Skeletal muscle satellite cell (primary cell): ENCODE data around the gene MID1.

Experiments
- H3K27me3 ChIP-seq: 2 replicates; pipeline ENCODE4 v1.7.0; 2013; ENCODE audit warnings: low read length; ENCODE audit not compliant: control insufficient read depth, insufficient read depth
- H3K36me3 ChIP-seq: 2 replicates; pipeline ENCODE4 v1.7.0; 2013; ENCODE audit warnings: mild to moderate bottlenecking, control low read depth, low read length; ENCODE audit not compliant: insufficient read depth
- H3K4me1 ChIP-seq: 2 replicates; pipeline ENCODE4 v1.7.0; 2013; ENCODE audit warnings: low read length; ENCODE audit not compliant: control insufficient read depth, insufficient read depth
- H3K4me2 ChIP-seq: 2 replicates; pipeline ENCODE4 v1.7.0; 2013; ENCODE audit warnings: mild to moderate bottlenecking, low read length
- H3K4me3 ChIP-seq: 2 replicates; pipeline ENCODE4 v1.7.0; 2013; ENCODE audit warnings: low read length
- H3K9ac ChIP-seq: 2 replicates; pipeline ENCODE4 v1.7.0; 2013; ENCODE audit warnings: mild to moderate bottlenecking, low read depth, low read length, moderate library complexity
- H3K9me3 ChIP-seq: replicated peaks from 2 replicates; pipeline ENCODE4 v1.7.0; 2013; ENCODE audit warnings: mild to moderate bottlenecking, control low read depth, low read length

Gene MID1

DNA sequence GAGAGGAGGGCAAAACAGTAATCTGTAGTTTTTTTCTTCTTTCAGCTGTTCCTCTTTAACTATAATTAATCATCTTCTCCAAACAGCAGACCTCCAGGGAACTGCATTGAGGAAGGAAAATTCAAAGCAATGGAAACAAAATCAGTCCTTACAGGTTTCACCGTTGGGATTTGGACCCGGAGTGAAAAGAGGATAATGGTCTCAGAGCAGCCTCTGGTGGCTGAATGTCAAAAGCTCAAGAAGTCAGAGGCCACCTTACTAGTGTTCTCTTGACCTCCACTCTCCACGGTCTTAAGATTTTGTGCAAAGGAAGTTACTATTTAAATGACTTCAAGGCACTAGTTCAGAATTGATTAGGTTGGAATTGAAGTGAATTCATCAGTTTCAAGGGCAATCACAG lies 16.0 kb upstream of the MID1 start:
- no peaks in the 10 kb centered on the region for H3K36me3 ChIP-seq
- H3K9ac ChIP-seq, result peak overlapping the region; percentile 68
- H3K9me3 ChIP-seq, result no peaks in the 10 kb centered on the region
- H3K4me1 ChIP-seq, result peaks cover 30% of the 10 kb centered on the region
- H3K4me3 ChIP-seq, result peak overlapping the region; percentile 7
- H3K4me2 ChIP-seq, result peak overlapping the region; percentile 69
- H3K27me3 ChIP-seq, result no peaks in the 10 kb centered on the region

DNA sequence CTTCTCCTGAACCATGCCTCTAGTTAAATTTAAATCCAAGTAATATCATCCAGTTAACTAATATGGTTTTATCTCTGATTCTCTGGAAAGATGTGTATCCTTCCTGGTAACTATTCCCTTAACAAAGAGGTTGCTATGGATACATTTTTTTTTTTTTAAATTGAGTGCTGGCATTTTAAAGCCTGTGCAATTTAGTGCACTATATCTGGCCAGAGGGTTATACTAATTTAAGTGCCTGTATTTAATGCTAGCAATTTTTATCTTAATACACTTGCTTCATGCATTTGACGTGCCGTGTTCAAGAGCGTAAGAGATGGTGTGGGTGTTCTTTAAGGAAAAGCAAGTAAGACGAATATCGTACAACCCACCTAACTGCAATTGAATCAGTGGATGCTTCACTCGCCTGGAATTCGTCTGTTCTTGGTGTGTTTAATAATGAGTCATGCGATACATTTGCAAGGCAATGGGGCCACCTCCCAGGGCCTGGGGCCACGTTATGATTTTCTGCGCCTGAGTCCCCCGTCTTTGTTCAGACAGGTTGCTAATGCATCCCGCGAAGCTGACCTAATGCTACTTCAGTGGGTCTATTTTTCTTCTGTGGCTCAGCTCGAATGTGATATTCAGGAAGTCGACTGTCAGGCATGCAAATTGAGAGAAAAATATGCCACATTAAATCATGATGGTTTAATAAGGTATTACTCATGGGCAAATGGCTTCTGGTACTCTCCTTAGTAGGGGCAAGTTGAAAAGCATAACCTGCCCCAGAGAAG lies 14.2 kb upstream of the MID1 start:
- Histone ChIP-seq H3K9me3 (no peaks in the 10 kb centered on the region), H3K9ac (peak overlapping the region; percentile 53), H3K4me1 (peaks cover 30% of the 10 kb centered on the region), H3K4me2 (peak overlapping the region; percentile 53), H3K27me3 (no peaks in the 10 kb centered on the region), H3K4me3 (peak overlapping the region; percentile 8), H3K36me3 (no peaks in the 10 kb centered on the region)

DNA sequence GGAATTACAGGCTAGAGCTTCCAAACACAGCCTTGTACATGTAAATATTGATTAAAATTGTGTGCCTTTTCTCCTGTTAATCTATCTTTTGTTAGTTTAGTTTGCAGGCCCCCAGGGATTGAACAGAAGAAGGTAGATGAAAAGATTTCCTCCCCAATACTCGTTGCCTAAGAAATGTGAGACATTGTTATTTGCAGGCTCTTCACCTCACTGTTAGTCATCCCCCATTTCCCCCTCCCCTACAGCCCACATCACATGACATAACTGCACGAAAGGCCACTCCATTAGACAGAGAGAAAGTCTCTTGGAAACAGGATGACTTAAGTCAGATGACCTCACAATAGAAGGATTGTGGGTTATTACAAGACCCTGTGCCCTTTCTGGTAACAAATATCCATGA lies 13.3 kb upstream of the MID1 start:
- peaks cover 30% of the 10 kb centered on the region for H3K4me1 ChIP-seq
- H3K4me3 ChIP-seq, result no peak overlapping the region
- no peaks in the 10 kb centered on the region for H3K9me3 ChIP-seq
- peak overlapping the region; percentile 53 for H3K4me2 ChIP-seq
- no peaks in the 10 kb centered on the region for H3K36me3 ChIP-seq
- H3K27me3 ChIP-seq, result no peaks in the 10 kb centered on the region
- peak overlapping the region; percentile 53 for H3K9ac ChIP-seq

DNA sequence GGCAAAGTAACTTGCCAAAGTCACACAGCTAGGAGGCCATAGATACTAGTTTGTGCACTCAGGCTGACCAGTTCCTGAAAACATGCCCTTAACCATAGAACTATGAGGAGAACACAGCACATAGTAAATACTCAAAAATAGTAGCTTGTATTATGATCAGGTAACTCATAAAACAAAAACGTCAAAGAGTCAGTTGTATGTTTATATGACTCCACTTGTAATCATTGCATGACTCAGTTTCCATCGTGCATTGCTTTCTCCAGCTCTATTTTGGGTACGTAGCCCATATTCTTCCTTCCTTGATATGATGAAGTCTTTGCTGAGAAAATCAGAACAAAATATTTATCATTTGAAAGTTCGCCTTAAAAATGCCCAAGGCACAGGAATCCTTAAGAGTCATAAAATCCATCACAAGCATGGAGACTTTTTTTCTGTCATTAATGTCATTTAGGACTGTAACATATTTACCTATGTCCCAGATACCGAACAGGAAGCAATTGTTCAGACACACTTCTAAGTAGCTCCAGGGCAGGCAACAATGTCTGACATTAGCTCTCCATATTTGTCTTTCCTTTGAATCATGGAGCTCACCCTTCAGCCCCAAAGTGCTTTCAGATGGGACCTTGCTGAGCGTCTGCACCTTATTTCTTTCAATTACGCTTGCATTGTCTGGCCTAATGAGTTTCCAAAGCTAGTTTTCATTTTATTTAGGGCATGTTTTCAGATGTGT lies 11.2 kb upstream of the MID1 start:
- no peak overlapping the region for H3K4me3 ChIP-seq
- peaks cover 30% of the 10 kb centered on the region for H3K4me1 ChIP-seq
- H3K36me3 ChIP-seq, result no peaks in the 10 kb centered on the region
- H3K9ac ChIP-seq, result no peak overlapping the region
- H3K9me3 ChIP-seq, result no peaks in the 10 kb centered on the region
- H3K27me3 ChIP-seq, result no peaks in the 10 kb centered on the region
- H3K4me2 ChIP-seq, result no peak overlapping the region

DNA sequence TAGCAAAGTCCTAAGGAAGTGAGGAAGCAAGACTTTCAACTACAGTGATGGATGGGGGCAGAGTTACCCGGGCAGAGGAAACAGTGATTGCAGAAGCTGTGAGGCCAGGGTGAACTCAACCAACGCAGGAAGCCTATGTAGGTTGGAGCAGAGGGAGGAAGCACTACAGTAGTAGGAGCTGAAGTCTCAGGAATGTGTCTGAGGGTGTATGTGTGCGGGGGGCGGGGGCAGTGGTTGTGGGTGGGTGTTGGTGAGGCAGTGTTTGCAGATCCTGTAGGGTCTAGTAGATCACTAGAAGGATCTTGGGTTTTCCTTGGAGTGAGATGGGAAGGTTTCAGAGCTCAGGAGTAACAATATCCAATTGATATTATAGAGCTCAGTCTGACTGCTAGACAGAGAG lies 9.9 kb upstream of the MID1 start:
- Histone ChIP-seq H3K9ac (no peak overlapping the region), H3K36me3 (no peaks in the 10 kb centered on the region), H3K27me3 (no peaks in the 10 kb centered on the region), H3K9me3 (no peaks in the 10 kb centered on the region), H3K4me2 (no peak overlapping the region), H3K4me1 (peaks cover 20% of the 10 kb centered on the region), H3K4me3 (no peak overlapping the region)

DNA sequence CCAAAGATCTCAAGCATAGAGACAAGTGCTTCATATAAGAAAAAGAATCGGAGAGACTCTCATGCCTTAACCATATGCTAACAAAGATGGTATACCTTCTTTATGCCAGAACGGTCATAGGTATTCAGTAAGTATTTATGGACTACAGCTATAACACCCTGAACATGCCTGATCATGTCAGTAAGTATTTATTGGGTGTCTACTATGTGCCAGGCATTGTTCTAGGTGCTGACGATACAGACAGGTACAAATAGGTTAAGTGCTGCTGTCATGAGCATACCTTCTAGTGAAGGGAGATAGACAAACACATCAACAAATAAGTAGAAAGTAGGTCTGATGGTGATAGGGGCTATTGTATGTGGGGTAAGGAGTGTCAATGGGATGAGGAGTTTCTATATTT lies 9.5 kb upstream of the MID1 start:
- Histone ChIP-seq H3K9me3 (no peaks in the 10 kb centered on the region), H3K27me3 (no peaks in the 10 kb centered on the region), H3K9ac (no peak overlapping the region), H3K4me3 (no peak overlapping the region), H3K36me3 (no peaks in the 10 kb centered on the region), H3K4me1 (peaks cover 16% of the 10 kb centered on the region), H3K4me2 (no peak overlapping the region)

DNA sequence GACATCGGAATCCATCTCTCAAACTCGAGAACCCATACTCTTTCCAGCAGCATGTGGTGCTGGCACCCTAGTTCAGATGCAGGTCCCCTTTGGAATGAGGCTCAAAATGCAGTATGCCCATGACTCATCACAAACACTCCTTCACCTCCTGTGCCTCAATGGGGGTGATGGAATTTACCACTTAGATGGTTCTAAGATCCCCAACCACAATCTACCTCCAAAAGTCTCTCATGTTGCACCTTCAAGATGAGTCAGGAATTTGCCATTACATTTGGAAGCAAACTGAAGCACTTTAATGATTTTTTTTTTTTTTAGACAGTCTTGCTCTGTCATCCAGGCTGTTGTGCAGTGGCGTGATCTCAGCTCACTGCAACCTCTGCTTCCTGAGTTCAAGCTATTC lies 8.5 kb upstream of the MID1 start:
- Histone ChIP-seq H3K9ac (no peak overlapping the region), H3K4me2 (no peak overlapping the region), H3K27me3 (no peaks in the 10 kb centered on the region), H3K36me3 (no peaks in the 10 kb centered on the region), H3K4me3 (no peak overlapping the region), H3K4me1 (peaks cover 8% of the 10 kb centered on the region), H3K9me3 (no peaks in the 10 kb centered on the region)

DNA sequence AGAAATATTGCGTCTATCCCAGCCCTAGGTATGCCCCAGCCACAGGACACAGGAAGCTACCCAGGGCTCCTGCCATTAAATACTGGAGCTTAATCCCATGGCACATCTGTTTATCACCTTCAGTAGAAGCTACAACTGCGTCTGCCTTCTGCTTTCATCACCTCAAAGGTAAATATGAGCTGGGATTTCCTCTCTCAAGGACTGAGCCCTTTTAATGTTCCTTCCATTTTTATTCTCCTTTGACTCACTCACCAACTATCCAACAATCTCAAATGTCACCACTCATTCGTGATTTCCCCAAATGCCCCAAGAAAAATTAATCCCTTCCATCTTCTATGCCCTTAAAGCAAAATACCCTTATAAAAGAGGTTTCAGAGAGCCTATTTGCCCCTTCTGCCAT lies 1.8 kb upstream of the MID1 start:
- Histone ChIP-seq H3K4me3 (peak overlapping the region; percentile 31), H3K4me2 (peak overlapping the region; percentile 43), H3K9me3 (no peaks in the 10 kb centered on the region), H3K36me3 (no peaks in the 10 kb centered on the region), H3K27me3 (no peaks in the 10 kb centered on the region), H3K9ac (no peak overlapping the region), H3K4me1 (peaks cover 19% of the 10 kb centered on the region)

DNA sequence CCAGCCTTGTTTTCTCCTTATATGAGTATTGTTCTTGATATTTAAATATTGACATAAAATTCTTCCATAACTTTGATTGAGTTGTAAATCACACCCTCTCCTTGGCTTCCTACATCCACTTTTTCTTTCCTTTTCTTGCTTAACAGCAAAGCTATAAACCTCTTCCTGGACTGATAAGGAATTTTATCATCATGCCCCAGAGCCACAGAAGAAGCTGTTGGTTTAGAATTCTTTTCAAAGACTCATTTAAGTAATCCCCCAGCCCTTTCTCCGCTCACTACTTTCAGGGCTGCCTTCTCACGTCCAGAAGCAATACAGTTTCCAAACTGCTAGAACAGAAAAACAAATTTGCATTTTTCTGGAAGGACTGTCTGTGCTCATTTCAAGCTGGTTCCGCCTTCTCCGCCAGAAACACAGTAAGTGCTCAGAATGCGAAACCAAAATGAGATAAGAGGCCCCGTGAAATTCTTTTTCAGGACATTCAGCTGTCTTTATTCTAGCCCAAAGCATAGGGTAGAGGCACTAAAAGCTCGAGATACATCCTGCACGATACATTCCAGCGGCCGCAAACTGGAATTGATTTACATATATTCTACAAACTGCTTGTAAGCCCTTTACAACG lies 849 bp downstream of the MID1 start:
- Histone ChIP-seq H3K4me3 (peak overlapping the region; percentile 77), H3K27me3 (no peaks in the 10 kb centered on the region), H3K9ac (peak overlapping the region; percentile 84), H3K9me3 (no peaks in the 10 kb centered on the region), H3K4me2 (peak overlapping the region; percentile 81), H3K36me3 (no peaks in the 10 kb centered on the region), H3K4me1 (peaks cover 22% of the 10 kb centered on the region)

DNA sequence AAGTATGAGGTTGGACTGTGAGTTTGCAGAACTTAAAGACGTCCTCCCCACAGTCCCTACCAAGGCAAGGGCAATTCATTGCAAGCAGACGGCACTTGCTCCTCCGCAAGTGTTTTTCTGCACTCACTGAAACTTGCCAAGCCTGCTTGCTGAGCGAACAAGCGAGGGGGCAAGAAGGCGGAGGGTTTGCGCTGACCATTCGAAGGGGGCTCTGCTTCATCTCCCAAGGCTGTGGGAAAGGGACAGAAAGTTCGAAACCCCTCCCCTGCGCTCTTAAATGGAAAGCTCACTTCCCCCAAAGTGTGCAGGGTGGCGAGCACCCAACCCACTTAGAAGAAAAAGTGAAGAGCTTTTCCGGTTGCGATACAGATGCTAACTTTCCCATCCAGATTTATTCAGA lies 1.4 kb downstream of the MID1 start:
- Histone ChIP-seq H3K27me3 (no peaks in the 10 kb centered on the region), H3K36me3 (no peaks in the 10 kb centered on the region), H3K4me2 (peak overlapping the region; percentile 81), H3K9ac (peak overlapping the region; percentile 84), H3K9me3 (no peaks in the 10 kb centered on the region), H3K4me1 (peaks cover 22% of the 10 kb centered on the region), H3K4me3 (peak overlapping the region; percentile 77)

DNA sequence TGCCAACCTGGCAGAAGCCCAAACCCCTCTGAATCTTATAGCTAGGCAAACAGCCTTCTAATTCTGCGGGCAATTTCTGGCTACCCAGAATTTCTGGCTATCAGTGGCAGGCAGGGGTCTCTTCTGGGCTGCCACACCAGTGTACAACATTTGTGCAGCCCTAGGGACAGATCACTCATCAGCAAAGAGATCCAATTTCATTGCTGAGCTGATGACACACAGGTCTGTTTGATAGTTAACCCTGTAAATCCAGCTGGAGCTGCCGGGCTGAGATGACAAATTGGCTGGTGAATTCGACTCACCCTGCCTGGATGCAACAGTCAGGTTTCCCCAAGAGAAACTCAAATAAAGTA lies 2.4 kb downstream of the MID1 start:
- Histone ChIP-seq H3K4me1 (peaks cover 22% of the 10 kb centered on the region), H3K9me3 (no peaks in the 10 kb centered on the region), H3K27me3 (no peaks in the 10 kb centered on the region), H3K9ac (peak overlapping the region; percentile 84), H3K4me3 (peak overlapping the region; percentile 77), H3K4me2 (peak overlapping the region; percentile 81), H3K36me3 (no peaks in the 10 kb centered on the region)
